Natural killer cell (primary cell): ENCODE measurements around the gene CLK2. TPM values are rescaled to one million over a fixed set of nuclear protein-coding genes. Genes with fewer than 3 reads are reported as not detected.

Experiments used
- ATAC-seq, 3 donors: fragments of 150-1000 bp in 2 of 3; fragments of 200-7000 bp in 1 of 3; cut with Tn5 transposase; 1 replicate in 1 of 3; 2 replicates in 2 of 3; pipeline ENCODE4 v1.10.0; 2021; ENCODE audit warnings: mild to moderate bottlenecking in 2 of 3, moderate library complexity in 2 of 3
- DNase-seq, 2 donors: peaks; one replicate each; pipeline versions ENCODE4 v3.0.0 to v3.0.0-alpha.2; 2013 to 2021; ENCODE audit warnings: mixed read lengths in 1 of 2
- H3K27ac ChIP-seq: one replicate; pipeline ENCODE4 v1.5.1; 2013; ENCODE audit warnings: mild to moderate bottlenecking, low read length
- H3K27me3 ChIP-seq: one replicate; pipeline ENCODE4 v1.6.1; 2013; ENCODE audit warnings: low read length; ENCODE audit not compliant: control insufficient read depth, insufficient read depth
- H3K36me3 ChIP-seq: one replicate; pipeline ENCODE4 v1.6.1; 2013; ENCODE audit warnings: low read length; ENCODE audit not compliant: control insufficient read depth, insufficient read depth
- H3K4me1 ChIP-seq: one replicate; pipeline ENCODE4 v1.6.1; 2013; ENCODE audit warnings: low read length; ENCODE audit not compliant: control insufficient read depth, insufficient read depth
- H3K4me3 ChIP-seq: one replicate; pipeline ENCODE4 v1.5.1; 2013; ENCODE audit warnings: low read length
- H3K9me3 ChIP-seq: one replicate; pipeline ENCODE4 v1.6.1; 2013; ENCODE audit warnings: low read length; ENCODE audit not compliant: control insufficient read depth, insufficient read depth
- H3K27ac Mint-ChIP-seq, 2 donors: one replicate each; pipeline ENCODE4 v1.8.0; 2022; ENCODE audit warnings: mild to moderate bottlenecking in 2 of 2, mixed read lengths in 2 of 2, moderate library complexity in 1 of 2
- H3K27me3 Mint-ChIP-seq, 2 donors: one replicate each; pipeline ENCODE4 v1.8.0; 2022; ENCODE audit warnings: low read depth in 2 of 2, mixed read lengths in 2 of 2
- H3K36me3 Mint-ChIP-seq: one replicate; pipeline ENCODE4 v1.8.0; 2022; ENCODE audit warnings: mixed read lengths
- H3K4me1 Mint-ChIP-seq, 2 donors: one replicate each; pipeline ENCODE4 v1.8.0; 2022; ENCODE audit warnings: mixed read lengths in 2 of 2
- H3K4me3 Mint-ChIP-seq: one replicate; pipeline ENCODE4 v1.8.0; 2022; ENCODE audit warnings: mild to moderate bottlenecking, moderate library complexity, mixed read lengths
- H3K9me3 Mint-ChIP-seq, 2 donors: one replicate each; pipeline ENCODE4 v1.8.0; 2022; ENCODE audit warnings: mixed read lengths in 2 of 2
- WGBS: methylation state at CpG from one replicate; pipeline ENCODE4 v1.1.7; 2013; ENCODE audit warnings: missing lambda C conversion rate; ENCODE audit not compliant: insufficient coverage; 5-methylcytosine and 5-hydroxymethylcytosine counted together
- intact Hi-C: fragments of 100-400 bp; cut with micrococcal nuclease; formaldehyde crosslinking; loops from one replicate; pipeline ENCODE4 v1.14.2; 2022
- total RNA-seq, 4 donors: library from RNA; stranded (reverse); fragments of 120-200 nt in 1 of 4; gene quantifications; one replicate each; pipeline versions ENCODE4 v1.2.3 to v1.2.4, GENCODE V29; 2013 to 2022
- TF ChIP-seq, protein P1 (sequence below): fragments of 200-600 bp; IDR thresholded peaks from one replicate; pipeline ENCODE4 v1.8.0; 2022; ENCODE audit warnings: antibody characterized with exemption

The CLK2 gene
- total RNA-seq, 3 donors from 2014 or later (not counting 1 experiment from before 2014, with no cell fraction given) = 70.4 to 97.5 (median 84.4) TPM

GRCh38 chr1:155318082-155318481 is 44.8 kb upstream of the CLK2 start:
- Mint-ChIP-seq H3K36me3 (no peaks in the 10 kb centered on the region), H3K4me1 (peaks cover 14 to 29% of the 10 kb centered on the region in 2 donors), H3K27ac (no peak overlapping the region), H3K27me3 (no peaks in the 10 kb centered on the region), H3K4me3 (no peak overlapping the region), H3K9me3 (no peaks in the 10 kb centered on the region)
- TF ChIP-seq, protein P1, sequence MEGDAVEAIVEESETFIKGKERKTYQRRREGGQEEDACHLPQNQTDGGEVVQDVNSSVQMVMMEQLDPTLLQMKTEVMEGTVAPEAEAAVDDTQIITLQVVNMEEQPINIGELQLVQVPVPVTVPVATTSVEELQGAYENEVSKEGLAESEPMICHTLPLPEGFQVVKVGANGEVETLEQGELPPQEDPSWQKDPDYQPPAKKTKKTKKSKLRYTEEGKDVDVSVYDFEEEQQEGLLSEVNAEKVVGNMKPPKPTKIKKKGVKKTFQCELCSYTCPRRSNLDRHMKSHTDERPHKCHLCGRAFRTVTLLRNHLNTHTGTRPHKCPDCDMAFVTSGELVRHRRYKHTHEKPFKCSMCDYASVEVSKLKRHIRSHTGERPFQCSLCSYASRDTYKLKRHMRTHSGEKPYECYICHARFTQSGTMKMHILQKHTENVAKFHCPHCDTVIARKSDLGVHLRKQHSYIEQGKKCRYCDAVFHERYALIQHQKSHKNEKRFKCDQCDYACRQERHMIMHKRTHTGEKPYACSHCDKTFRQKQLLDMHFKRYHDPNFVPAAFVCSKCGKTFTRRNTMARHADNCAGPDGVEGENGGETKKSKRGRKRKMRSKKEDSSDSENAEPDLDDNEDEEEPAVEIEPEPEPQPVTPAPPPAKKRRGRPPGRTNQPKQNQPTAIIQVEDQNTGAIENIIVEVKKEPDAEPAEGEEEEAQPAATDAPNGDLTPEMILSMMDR = no peak
- DNase-seq (no peak), ATAC-seq (no peak)
- Histone ChIP-seq H3K9me3 (no peaks in the 10 kb centered on the region), H3K27me3 (no peaks in the 10 kb centered on the region), H3K4me3 (no peak overlapping the region), H3K36me3 (peaks cover 12% of the 10 kb centered on the region), H3K4me1 (peaks cover 27% of the 10 kb centered on the region), H3K27ac (no peak overlapping the region)
- 96% methylated on average over 9 of the region's 9 CpGs for WGBS
- intact Hi-C loops = no loop called here

DNA sequence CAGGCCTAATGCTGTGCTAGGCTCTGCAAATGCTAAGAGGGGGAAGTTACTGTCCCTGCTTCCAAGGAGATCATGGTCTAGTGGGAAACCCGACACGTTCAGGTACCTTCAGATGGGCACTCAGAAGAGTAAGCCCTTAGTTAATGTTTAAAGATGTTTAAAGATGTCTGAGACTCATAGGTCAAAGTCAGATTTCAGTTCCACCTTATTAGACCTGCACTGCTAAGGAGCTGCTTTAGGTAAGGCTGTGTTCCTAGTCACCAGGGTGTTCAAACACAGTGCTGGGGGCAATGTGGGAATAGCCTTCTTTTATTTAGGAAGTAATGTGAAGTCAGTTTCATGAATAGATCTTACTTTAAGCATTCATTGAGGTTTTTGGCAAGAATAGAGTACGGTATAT is 43.6 kb upstream of the CLK2 start:
- no peaks in the 10 kb centered on the region for H3K27me3 ChIP-seq
- intact Hi-C loops = no loop called here
- peaks cover 18% of the 10 kb centered on the region for H3K4me1 ChIP-seq
- WGBS = 98% methylated on average over 3 of the region's 3 CpGs
- TF ChIP-seq, protein P1 = no peak
- no peaks in the 10 kb centered on the region for H3K36me3 Mint-ChIP-seq
- DNase-seq (no peak), ATAC-seq (no peak)
- H3K9me3 Mint-ChIP-seq = no peaks in the 10 kb centered on the region
- no peaks in the 10 kb centered on the region for H3K27me3 Mint-ChIP-seq
- peaks cover 14 to 34% of the 10 kb centered on the region in 2 donors for H3K4me1 Mint-ChIP-seq
- no peaks in the 10 kb centered on the region for H3K9me3 ChIP-seq
- no peak overlapping the region for H3K27ac ChIP-seq
- H3K36me3 ChIP-seq = peaks cover 14% of the 10 kb centered on the region
- H3K4me3 ChIP-seq = no peak overlapping the region
- no peak overlapping the region for H3K4me3 Mint-ChIP-seq
- H3K27ac Mint-ChIP-seq = no peak overlapping the region

DNA sequence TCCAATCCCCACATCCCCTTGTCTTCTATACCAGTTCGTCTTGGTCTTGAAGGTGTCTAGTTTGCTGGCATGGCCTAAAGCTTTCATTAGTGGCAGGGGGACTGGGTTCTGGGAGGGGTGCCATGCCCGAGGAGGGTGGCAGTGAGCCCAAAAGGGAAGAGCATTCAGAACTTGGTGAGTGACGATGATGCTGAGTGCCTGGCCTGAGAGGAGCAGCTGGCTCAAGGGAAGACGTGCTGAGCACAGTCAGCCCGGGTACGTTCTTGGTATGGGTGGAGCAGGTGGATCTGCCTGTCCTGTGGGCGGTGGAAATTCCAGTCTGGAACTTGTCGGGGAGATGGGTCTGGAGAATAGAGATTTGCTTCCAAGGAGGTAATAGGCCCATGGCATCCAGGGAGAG is 40.0 kb upstream of the CLK2 start:
- ATAC-seq (no peak), DNase-seq (no peak)
- H3K27me3 Mint-ChIP-seq = no peaks in the 10 kb centered on the region
- WGBS = 95% methylated on average over 7 of the region's 8 CpGs
- peaks cover 16% of the 10 kb centered on the region for H3K36me3 ChIP-seq
- intact Hi-C loops = no loop called here
- no peak overlapping the region for H3K4me3 Mint-ChIP-seq
- H3K9me3 ChIP-seq = no peaks in the 10 kb centered on the region
- H3K27me3 ChIP-seq = no peaks in the 10 kb centered on the region
- no peaks in the 10 kb centered on the region for H3K9me3 Mint-ChIP-seq
- peaks cover 19% of the 10 kb centered on the region for H3K4me1 ChIP-seq
- no peak overlapping the region for H3K27ac Mint-ChIP-seq
- H3K27ac ChIP-seq = no peak overlapping the region
- H3K4me1 Mint-ChIP-seq = peaks cover 17 to 26% of the 10 kb centered on the region in 2 donors
- no peaks in the 10 kb centered on the region for H3K36me3 Mint-ChIP-seq
- TF ChIP-seq, protein P1 = no peak
- no peak overlapping the region for H3K4me3 ChIP-seq

GRCh38 chr1:155309423-155310021 is 36.2 kb upstream of the CLK2 start:
- H3K4me1 Mint-ChIP-seq = peaks cover 20 to 28% of the 10 kb centered on the region in 2 donors
- Histone ChIP-seq H3K4me3 (peak overlapping the region; percentile 67), H3K27ac (peak overlapping the region; percentile 94), H3K27me3 (no peaks in the 10 kb centered on the region), H3K4me1 (peaks cover 27% of the 10 kb centered on the region), H3K9me3 (no peaks in the 10 kb centered on the region), H3K36me3 (peaks cover 9% of the 10 kb centered on the region)
- WGBS = 27% methylated on average over 8 of the region's 11 CpGs
- H3K27me3 Mint-ChIP-seq = no peaks in the 10 kb centered on the region
- peak in 1 of 2 donors; percentile 20 for DNase-seq
- peak overlapping the region; percentile 97 to 98 for H3K27ac Mint-ChIP-seq
- intact Hi-C loops = loop anchor here (2.0 kb wide), 1 partner anchor 31 kb away; no protein-coding TSS in a partner anchor
- TF ChIP-seq, protein P1 = no peak
- H3K9me3 Mint-ChIP-seq = no peaks in the 10 kb centered on the region
- H3K4me3 Mint-ChIP-seq = peak overlapping the region; percentile 97
- ATAC-seq = no peak
- no peaks in the 10 kb centered on the region for H3K36me3 Mint-ChIP-seq
